Calu3 (cell line): Measurements from ENCODE around the gene THADA. TPM values are rescaled to one million over a fixed set of nuclear protein-coding genes. Genes with fewer than 3 reads are reported as not detected.

Source experiments
- BruUV-seq: library from RNA; stranded (reverse); fragments of 400-500 nt; replicated peaks from 2 replicates; lab custom pipeline; 2021; lab: Mats Ljungman, UMichigan
- CTCF ChIA-PET: fragments of 300-600 bp; sonication (Branson Sonifier 250); formaldehyde crosslinking; loops from one replicate; lab custom pipeline; 2022; ENCODE audit warnings: antibody characterized with exemption; lab: Charles Lee
- DNase-seq: peaks from one replicate; pipeline ENCODE4 v3.0.0; 2022
- H3K27ac Mint-ChIP-seq: one replicate; pipeline ENCODE4 v1.8.0; 2022; ENCODE audit warnings: mixed read lengths; ENCODE audit not compliant: unreplicated experiment
- H3K27me3 Mint-ChIP-seq: one replicate; pipeline ENCODE4 v1.8.0; 2022; ENCODE audit warnings: mixed read lengths; ENCODE audit not compliant: unreplicated experiment
- H3K36me3 Mint-ChIP-seq: one replicate; pipeline ENCODE4 v1.8.0; 2022; ENCODE audit warnings: mild to moderate bottlenecking, moderate library complexity, mixed read lengths; ENCODE audit not compliant: insufficient read depth, unreplicated experiment
- H3K4me1 Mint-ChIP-seq: one replicate; pipeline ENCODE4 v1.8.0; 2022; ENCODE audit warnings: mild to moderate bottlenecking, low read depth, mixed read lengths; ENCODE audit not compliant: unreplicated experiment
- H3K4me3 Mint-ChIP-seq: one replicate; pipeline ENCODE4 v1.8.0; 2022; ENCODE audit warnings: mild to moderate bottlenecking, low read depth, moderate library complexity, mixed read lengths; ENCODE audit not compliant: unreplicated experiment
- H3K9me3 Mint-ChIP-seq: one replicate; pipeline ENCODE4 v1.8.0; 2022; ENCODE audit warnings: low read depth, mixed read lengths; ENCODE audit not compliant: unreplicated experiment
- CTCF ChIP-seq: fragments of 200-600 bp; IDR thresholded peaks from one replicate; pipeline ENCODE4 v1.8.0; 2022; ENCODE audit warnings: antibody characterized with exemption; ENCODE audit not compliant: unreplicated experiment
- intact Hi-C: fragments of 100-400 bp; cut with micrococcal nuclease; formaldehyde crosslinking; loops from one replicate; pipeline ENCODE4 v1.10.0; 2022; ENCODE audit not compliant: unreplicated experiment
- total RNA-seq: library from RNA; stranded (reverse); gene quantifications from 2 replicates; pipeline ENCODE4 v1.2.3, GENCODE V29; 2022

Gene THADA
- total RNA-seq, 1 experiment from 2014 or later, result 35.5 TPM

GRCh38 chr2:43267381-43267780 lies 328.5 kb downstream of the THADA start:
- Mint-ChIP-seq H3K27ac (no peak overlapping the region), H3K4me3 (no peak overlapping the region), H3K4me1 (no peaks in the 10 kb centered on the region), H3K36me3 (peaks cover 7% of the 10 kb centered on the region), H3K9me3 (no peaks in the 10 kb centered on the region), H3K27me3 (no peaks in the 10 kb centered on the region)
- TF ChIP-seq CTCF, result no peak
- CTCF ChIA-PET, result interaction anchor here (0.7 to 1.3 kb wide), 2 partner anchors 10 to 193 kb away, joined by 3 to 4 read pairs; no protein-coding TSS in a partner anchor
- BruUV-seq, result no TSS peak
- DNase-seq, result no peak
- intact Hi-C loops, result no loop called here

- TF ChIP-seq CTCF, result no peak
- CTCF ChIA-PET, result interaction anchor here (1.3 kb wide), 1 partner anchor 10 kb away, joined by 4 read pairs; no protein-coding TSS in a partner anchor
- no peaks in the 10 kb centered on the region for H3K27me3 Mint-ChIP-seq
- no peaks in the 10 kb centered on the region for H3K4me1 Mint-ChIP-seq
- no TSS peak for BruUV-seq
- intact Hi-C loops, result no loop called here
- no peak overlapping the region for H3K4me3 Mint-ChIP-seq
- H3K27ac Mint-ChIP-seq, result no peak overlapping the region
- peaks cover 7% of the 10 kb centered on the region for H3K36me3 Mint-ChIP-seq
- DNase-seq, result no peak
- no peaks in the 10 kb centered on the region for H3K9me3 Mint-ChIP-seq
Observed at GRCh38 chr2:43266711-43267111, 329.1 kb downstream of the THADA start.

- Mint-ChIP-seq H3K4me1 (no peaks in the 10 kb centered on the region), H3K36me3 (peaks cover 7% of the 10 kb centered on the region), H3K27me3 (no peaks in the 10 kb centered on the region), H3K4me3 (no peak overlapping the region), H3K27ac (no peak overlapping the region), H3K9me3 (no peaks in the 10 kb centered on the region)
- intact Hi-C loops, result no loop called here
- DNase-seq, result no peak
- CTCF ChIA-PET, result no interaction called here
- BruUV-seq, result no TSS peak
- TF ChIP-seq CTCF, result no peak
Observed at GRCh38 chr2:43265421-43265820, 330.4 kb downstream of the THADA start.

- Mint-ChIP-seq H3K4me1 (no peaks in the 10 kb centered on the region), H3K27ac (no peak overlapping the region), H3K4me3 (no peak overlapping the region), H3K9me3 (no peaks in the 10 kb centered on the region), H3K36me3 (peaks cover 7% of the 10 kb centered on the region), H3K27me3 (no peaks in the 10 kb centered on the region)
- CTCF ChIA-PET, result no interaction called here
- BruUV-seq, result no TSS peak
- DNase-seq, result no peak
- TF ChIP-seq CTCF, result no peak
- intact Hi-C loops, result no loop called here
Observed at GRCh38 chr2:43265001-43265400, 330.8 kb downstream of the THADA start.
